Renal cortical epithelial cell (primary cell): ENCODE results near the gene CFAP54. TPM values are rescaled to one million over a fixed set of nuclear protein-coding genes. Genes with fewer than 3 reads are reported as not detected.
A peak's percentile ranks its signal among the peaks of the same experiment; 100 is the strongest.

Experiments used
- DNase-seq: peaks from one replicate; pipeline ENCODE4 v3.0.0-alpha.2; 2011; ENCODE audit warnings: low read depth
- total RNA-seq: library from RNA; depleted of rRNA; stranded (reverse); fragments of >200 nt; gene quantifications from 2 replicates; pipeline ENCODE4 v1.2.3, GENCODE V29; 2014

CFAP54 gene
- total RNA-seq, 1 donor from 2014 or later = 11.3 TPM

- no peak for DNase-seq
Observed at GRCh38 chr12:96883571-96883970, 394.2 kb downstream of the CFAP54 start.

DNA sequence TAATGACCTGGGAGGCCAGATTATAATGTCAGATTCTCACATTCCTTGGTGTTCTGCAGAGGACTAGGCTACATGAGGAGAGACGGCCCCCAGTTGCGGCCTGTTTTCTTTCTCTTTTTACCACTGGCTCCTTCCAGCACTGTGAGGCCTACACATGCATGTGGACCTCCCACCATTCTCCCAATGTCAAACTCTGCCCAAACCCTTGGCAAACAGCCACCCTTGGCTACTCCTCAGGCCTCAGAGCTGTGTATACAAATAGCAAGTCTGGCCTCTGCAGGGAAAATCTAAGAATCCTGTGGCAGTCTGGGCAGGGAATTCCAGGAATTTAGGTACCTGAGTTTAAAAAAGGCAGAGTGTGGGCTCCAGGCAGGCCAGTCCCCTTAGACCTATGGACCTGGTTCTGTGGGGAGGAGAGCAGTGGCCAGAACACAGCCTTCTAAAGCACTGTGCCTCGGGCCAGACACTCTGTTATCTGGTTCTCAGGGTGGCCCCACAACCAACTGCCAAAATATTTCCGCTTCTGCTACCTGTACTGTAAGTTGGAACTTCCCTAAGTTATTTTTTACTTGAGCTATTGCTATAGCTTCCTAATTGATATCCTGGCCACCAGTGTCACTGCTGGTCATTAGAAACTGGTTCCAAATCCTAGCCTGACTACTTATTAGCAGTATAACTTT is 397.8 kb downstream of the CFAP54 start:
- DNase-seq = no peak

- DNase-seq = peak; percentile 78
Observed at GRCh38 chr12:96889273-96889933, 400.0 kb downstream of the CFAP54 start.

- DNase-seq = no peak
Observed at GRCh38 chr12:96890331-96890730, 401.0 kb downstream of the CFAP54 start.

- DNase-seq = no peak
Observed at GRCh38 chr12:96892104-96892503, 402.7 kb downstream of the CFAP54 start.

DNA sequence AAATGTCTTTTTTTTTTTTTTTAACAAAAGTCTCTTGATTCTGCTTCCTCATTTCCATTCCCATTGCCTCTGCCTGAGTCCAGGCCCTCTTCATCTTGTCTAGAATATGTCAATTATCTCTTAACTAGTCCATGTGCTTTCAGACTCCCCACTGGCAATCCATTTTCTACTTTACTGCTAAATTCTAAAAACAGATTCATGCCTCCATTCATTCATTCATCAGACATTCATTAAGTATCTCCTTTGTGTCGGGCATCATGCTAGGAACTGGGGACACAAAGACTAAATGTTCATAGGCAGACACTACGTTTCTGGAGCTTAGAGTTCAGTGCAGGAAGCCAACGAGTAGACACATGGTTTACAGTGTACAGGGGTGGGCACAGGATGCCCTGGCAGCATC is 408.0 kb downstream of the CFAP54 start:
- no peak for DNase-seq

- no peak for DNase-seq
Observed at GRCh38 chr12:96901175-96901574, 411.8 kb downstream of the CFAP54 start.

DNA sequence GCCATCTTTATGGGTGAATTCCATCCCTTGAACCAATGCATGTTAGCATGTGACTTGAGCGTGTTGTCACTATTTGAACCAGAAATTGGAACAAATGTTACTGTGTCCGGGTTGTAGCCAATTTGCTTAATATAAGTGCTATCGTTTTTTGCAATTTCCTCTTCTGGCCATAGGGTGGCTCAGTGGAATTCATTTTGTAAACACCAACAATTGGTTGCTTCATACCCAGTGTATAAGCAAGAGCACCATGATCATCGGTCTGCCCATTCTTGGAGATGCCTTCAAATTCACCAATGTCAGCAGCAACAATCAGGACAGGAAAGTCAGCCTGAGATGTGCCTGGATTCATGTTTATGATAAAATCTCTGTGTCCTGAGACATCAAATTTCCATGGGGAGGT is 412.7 kb downstream of the CFAP54 start:
- DNase-seq = no peak

GRCh38 chr12:96906498-96906848 is 417.1 kb downstream of the CFAP54 start:
- DNase-seq = no peak

GRCh38 chr12:96906849-96907670 is 417.7 kb downstream of the CFAP54 start, which contains the start of gene NEDD1:
Gene NEDD1 (plus strand): TSS chr12:96907257. CDS start chr12:96909760, 2,503 bp downstream.
- DNase-seq = peak; percentile 23

DNA sequence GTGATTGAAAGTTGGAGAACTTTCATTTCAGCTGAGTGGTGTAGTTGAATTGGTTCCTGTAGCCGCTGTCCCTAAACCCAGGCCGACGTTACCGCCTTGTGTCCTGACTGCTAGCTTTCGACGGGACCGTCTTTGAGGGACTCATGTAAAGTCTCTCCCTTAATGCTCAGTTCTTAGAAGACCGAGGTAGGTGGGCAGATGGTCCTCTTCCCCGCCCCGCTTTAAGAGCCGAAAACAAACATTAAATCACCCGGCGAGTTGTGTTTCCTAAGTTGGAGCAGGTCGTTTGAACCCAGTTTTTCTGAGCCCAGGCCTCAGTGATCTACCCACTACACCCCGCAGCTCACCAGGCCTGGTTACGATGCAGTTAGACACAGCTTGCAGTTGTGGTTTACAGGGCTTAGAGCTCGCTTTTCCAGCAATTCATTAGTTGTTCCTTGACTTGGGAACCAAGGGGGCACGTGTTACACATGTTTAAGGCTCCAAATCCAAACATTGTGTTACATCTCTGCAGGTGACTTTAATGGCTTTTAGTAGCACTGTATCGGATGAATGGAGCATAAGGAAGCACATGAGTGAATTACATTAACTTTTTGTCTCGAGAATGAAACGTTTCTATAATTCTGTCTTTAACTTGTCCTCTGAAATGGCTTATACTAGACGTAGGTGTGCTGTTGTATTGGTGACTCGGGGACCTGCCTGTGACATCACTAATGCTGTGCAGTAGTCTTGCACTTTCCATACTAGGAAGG is 418.5 kb downstream of the CFAP54 start:
- peak; percentile 15 for DNase-seq

GRCh38 chr12:96908423-96908675 is 419.0 kb downstream of the CFAP54 start:
- DNase-seq = peak; percentile 9

DNA sequence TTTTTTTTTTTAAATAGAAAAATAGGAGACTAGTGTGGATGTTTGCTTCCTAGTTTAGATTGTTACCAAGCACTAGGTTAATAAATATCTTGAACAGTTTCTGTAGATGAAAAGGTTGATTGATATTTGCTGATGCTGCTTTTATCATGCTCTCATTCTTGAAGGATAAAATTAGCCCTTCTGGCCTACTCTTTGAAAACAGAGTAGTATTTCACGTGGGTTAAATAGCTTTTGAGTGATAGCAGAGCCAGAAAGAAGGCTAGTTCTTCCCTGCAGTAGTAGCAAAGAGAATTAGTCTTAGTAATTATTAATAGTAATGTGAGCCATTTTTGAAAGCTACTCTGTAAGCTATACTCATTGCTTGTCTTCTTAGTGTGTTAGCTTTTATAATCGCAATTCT is 422.9 kb downstream of the CFAP54 start:
- peak; percentile 27 for DNase-seq

GRCh38 chr12:96912943-96913342 is 423.6 kb downstream of the CFAP54 start:
- no peak for DNase-seq

DNA sequence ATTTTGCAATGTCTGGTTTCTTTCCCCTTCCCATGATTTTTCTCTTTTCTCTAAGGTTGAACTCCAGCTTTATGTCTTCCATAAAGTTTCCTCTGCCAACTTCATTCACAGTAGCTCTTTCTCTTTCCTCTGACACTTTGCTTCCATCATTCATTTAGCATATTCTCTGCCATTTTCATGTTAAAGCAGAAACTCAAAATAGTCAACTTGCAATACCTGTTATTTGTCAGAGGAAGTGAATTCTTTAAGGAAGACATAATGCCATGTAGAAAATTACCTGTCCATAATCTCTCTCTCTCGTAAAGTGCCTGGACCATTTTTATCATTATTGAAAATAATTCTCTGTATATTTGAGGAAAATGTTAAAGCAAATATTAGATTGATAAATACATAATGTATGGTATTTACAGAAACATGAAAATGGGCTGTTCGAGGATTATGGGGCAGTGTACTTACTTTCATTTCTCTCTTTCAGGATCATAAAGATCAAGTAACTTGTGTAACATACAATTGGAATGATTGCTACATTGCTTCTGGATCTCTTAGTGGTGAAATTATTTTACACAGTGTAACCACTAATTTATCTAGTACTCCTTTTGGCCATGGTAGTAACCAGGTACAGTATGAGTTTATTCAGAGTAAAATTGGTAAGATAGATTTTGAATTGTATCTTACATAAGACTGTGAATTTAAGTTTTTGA is 430.3 kb downstream of the CFAP54 start:
- DNase-seq = no peak

Other genes with a start within 250 kb of the CFAP54 start
- 57.4 and 58.5 TPM in 2 replicates for gene CDK17, start 89.1 kb upstream of the CFAP54 start, total RNA-seq